Muscle of back (tissue), 11 donors: Measurements from ENCODE around the gene PRKG1. TPM values are rescaled to one million over a fixed set of nuclear protein-coding genes. Genes with fewer than 3 reads are reported as not detected.
"Not testable (repeated sequence)": the region's sequence is repeated elsewhere in the genome, so short reads cannot be mapped to it uniquely, and the experiment has no call there.

Source experiments
- DNase-seq, 3 donors: peaks; one replicate each; pipeline versions ENCODE4 v3.0.0 to v3.0.0-alpha.2; 2013
- polyA plus RNA-seq, 10 donors: library from polyadenylated mRNA; unstranded; fragments of 120-200 nt; gene quantifications; one replicate each; pipeline ENCODE4 v1.2.1, GENCODE V29; 2013; ENCODE audit not compliant: insufficient read length in 10 of 10

PRKG1 gene
- polyA plus RNA-seq, 10 donors = 32.4 to 71.5 (median 45.2) TPM

- DNase-seq = no peak
Measured at GRCh38 chr10:51502124-51502523, 427.8 kb downstream of the PRKG1 start.

- DNase-seq = no peak
Measured at GRCh38 chr10:51503378-51503777, 429.1 kb downstream of the PRKG1 start.

GRCh38 chr10:51507476-51507875, 433.2 kb downstream of the PRKG1 start:
- DNase-seq = no peak

- no peak for DNase-seq
Measured at GRCh38 chr10:51508156-51508555, 433.9 kb downstream of the PRKG1 start.

GRCh38 chr10:51510231-51510630, 435.9 kb downstream of the PRKG1 start:
- DNase-seq = no peak

- no peak for DNase-seq
Measured at GRCh38 chr10:51521605-51522004, 447.3 kb downstream of the PRKG1 start.

- DNase-seq = no peak
Measured at GRCh38 chr10:51522858-51523257, 448.6 kb downstream of the PRKG1 start.

GRCh38 chr10:51523440-51523839, 449.2 kb downstream of the PRKG1 start:
- no peak for DNase-seq

GRCh38 chr10:51524041-51524440, 449.8 kb downstream of the PRKG1 start:
- DNase-seq = no peak

GRCh38 chr10:51527522-51528219, 453.4 kb downstream of the PRKG1 start:
- no peak for DNase-seq

GRCh38 chr10:51528527-51528926, 454.2 kb downstream of the PRKG1 start:
- DNase-seq = no peak

GRCh38 chr10:51530541-51530940, 456.3 kb downstream of the PRKG1 start:
- peak; percentile 13 to 81 (median 50) for DNase-seq

GRCh38 chr10:51532044-51532443, 457.8 kb downstream of the PRKG1 start:
- no peak for DNase-seq

- DNase-seq = no peak
Measured at GRCh38 chr10:51542853-51543252, 468.6 kb downstream of the PRKG1 start.

- no peak for DNase-seq
Measured at GRCh38 chr10:51544933-51545332, 470.6 kb downstream of the PRKG1 start.

GRCh38 chr10:51547941-51548340, 473.7 kb downstream of the PRKG1 start:
- no peak for DNase-seq

- no peak for DNase-seq
Measured at GRCh38 chr10:51552879-51553278, 478.6 kb downstream of the PRKG1 start.

GRCh38 chr10:51564896-51565510, 490.7 kb downstream of the PRKG1 start:
- no peak for DNase-seq

- no peak for DNase-seq
Measured at GRCh38 chr10:51567271-51567670, 493.0 kb downstream of the PRKG1 start.

- DNase-seq = no peak
Measured at GRCh38 chr10:51569467-51569866, 495.2 kb downstream of the PRKG1 start.

- DNase-seq = peak in 1 of 3 donors; percentile 19
Measured at GRCh38 chr10:51574248-51575048, 500.2 kb downstream of the PRKG1 start.

GRCh38 chr10:51581196-51581595, 506.9 kb downstream of the PRKG1 start:
- DNase-seq = not testable (repeated sequence)

- no peak for DNase-seq
Measured at GRCh38 chr10:51583976-51584375, 509.7 kb downstream of the PRKG1 start.
